ENCODE data around the gene SARNP. TPM values are rescaled to one million over a fixed set of nuclear protein-coding genes. Genes with fewer than 3 reads are reported as not detected.

Gene SARNP
- total and polyA plus RNA-seq, 10 of the 15 experiments (the other 5 are each of a cell fraction or from before 2014, with no cell fraction given) = 77.6 to 445 (median 188) TPM

DNA sequence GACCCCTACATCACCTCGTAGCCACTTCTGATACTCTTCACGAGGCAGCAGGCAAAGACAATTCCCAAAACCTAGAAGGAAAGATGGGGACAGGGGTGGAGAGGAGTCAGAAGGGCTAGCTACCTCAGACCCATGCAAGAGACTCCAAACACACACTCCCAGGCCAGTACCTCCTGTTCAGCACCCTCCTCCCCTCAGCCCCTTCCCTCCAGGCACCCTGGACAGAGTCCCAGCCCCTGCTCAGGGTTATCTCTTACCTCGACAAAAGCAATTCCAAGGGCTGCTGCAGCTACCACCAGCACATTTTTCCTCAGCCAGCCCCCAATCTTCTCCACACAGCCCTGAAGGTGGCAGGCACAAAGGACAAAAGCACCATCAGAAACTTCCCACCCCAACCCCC lies 92.0 kb downstream of the SARNP start (continued):
- TF ChIP-seq, protein P1, sequence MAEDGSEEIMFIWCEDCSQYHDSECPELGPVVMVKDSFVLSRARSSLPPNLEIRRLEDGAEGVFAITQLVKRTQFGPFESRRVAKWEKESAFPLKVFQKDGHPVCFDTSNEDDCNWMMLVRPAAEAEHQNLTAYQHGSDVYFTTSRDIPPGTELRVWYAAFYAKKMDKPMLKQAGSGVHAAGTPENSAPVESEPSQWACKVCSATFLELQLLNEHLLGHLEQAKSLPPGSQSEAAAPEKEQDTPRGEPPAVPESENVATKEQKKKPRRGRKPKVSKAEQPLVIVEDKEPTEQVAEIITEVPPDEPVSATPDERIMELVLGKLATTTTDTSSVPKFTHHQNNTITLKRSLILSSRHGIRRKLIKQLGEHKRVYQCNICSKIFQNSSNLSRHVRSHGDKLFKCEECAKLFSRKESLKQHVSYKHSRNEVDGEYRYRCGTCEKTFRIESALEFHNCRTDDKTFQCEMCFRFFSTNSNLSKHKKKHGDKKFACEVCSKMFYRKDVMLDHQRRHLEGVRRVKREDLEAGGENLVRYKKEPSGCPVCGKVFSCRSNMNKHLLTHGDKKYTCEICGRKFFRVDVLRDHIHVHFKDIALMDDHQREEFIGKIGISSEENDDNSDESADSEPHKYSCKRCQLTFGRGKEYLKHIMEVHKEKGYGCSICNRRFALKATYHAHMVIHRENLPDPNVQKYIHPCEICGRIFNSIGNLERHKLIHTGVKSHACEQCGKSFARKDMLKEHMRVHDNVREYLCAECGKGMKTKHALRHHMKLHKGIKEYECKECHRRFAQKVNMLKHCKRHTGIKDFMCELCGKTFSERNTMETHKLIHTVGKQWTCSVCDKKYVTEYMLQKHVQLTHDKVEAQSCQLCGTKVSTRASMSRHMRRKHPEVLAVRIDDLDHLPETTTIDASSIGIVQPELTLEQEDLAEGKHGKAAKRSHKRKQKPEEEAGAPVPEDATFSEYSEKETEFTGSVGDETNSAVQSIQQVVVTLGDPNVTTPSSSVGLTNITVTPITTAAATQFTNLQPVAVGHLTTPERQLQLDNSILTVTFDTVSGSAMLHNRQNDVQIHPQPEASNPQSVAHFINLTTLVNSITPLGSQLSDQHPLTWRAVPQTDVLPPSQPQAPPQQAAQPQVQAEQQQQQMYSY (CRISPR knock-in tag; IDR thresholded peaks at IDR 0.05) = no peak
- TF ChIP-seq BACH1 (IDR thresholded peaks at IDR 0.05; ENCODE audit: borderline replicate concordance) = no peak
- TF ChIP-seq, protein P2, sequence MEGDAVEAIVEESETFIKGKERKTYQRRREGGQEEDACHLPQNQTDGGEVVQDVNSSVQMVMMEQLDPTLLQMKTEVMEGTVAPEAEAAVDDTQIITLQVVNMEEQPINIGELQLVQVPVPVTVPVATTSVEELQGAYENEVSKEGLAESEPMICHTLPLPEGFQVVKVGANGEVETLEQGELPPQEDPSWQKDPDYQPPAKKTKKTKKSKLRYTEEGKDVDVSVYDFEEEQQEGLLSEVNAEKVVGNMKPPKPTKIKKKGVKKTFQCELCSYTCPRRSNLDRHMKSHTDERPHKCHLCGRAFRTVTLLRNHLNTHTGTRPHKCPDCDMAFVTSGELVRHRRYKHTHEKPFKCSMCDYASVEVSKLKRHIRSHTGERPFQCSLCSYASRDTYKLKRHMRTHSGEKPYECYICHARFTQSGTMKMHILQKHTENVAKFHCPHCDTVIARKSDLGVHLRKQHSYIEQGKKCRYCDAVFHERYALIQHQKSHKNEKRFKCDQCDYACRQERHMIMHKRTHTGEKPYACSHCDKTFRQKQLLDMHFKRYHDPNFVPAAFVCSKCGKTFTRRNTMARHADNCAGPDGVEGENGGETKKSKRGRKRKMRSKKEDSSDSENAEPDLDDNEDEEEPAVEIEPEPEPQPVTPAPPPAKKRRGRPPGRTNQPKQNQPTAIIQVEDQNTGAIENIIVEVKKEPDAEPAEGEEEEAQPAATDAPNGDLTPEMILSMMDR (IDR thresholded peaks at IDR 0.05 in 2 of 3, conservative IDR thresholded peaks at IDR 0.05 in 1 of 3; ENCODE audit: control insufficient read depth in 2 of 3, extremely low read depth in 1 of 3, insufficient read depth in 1 of 3, low read depth in 3 of 3, low read length in 3 of 3) = no peak

DNA sequence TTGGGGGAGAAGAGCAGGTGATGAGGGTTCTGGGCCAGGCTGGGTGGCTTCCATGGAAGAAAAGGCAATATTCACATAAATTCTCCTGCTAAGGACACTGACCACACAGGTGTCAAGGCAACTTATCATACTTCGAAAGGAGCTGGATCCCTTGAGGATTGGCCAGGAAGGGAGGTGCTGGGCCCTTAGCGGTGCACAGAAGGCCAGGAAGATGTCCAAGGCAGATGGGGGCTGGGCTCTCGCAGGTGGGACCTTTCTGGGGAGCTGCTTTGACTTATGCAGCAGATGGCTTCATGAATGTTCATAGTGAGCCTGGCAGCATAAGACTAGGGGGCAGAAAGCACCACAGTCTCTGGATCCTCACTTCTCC lies 92.6 kb downstream of the SARNP start:
- peaks cover 11% of the 10 kb centered on the region for H3K79me2 ChIP-seq (ENCODE audit: control insufficient read depth, insufficient read depth, low read length)
- no peaks in the 10 kb centered on the region for H3K9me3 ChIP-seq (replicated peaks; ENCODE audit: control insufficient read depth, insufficient read depth, low read length)
- intact Hi-C loops (cut with micrococcal nuclease; ENCODE audit: unreplicated experiment) = no loop called here
- SMC1A ChIA-PET (ENCODE audit: uncharacterized antibody, unreplicated experiment) = interaction anchor here (0.5 to 2.1 kb wide), 6 partner anchors 9 to 244 kb away, joined by 3 to 44 read pairs (median 4); partner anchors contain the start of gene BLOC1S1
- RAD21 ChIA-PET (ENCODE audit: unreplicated experiment) = interaction anchor here (0.9 to 11.0 kb wide), 7 partner anchors 9 to 316 kb away, joined by 3 to 113 read pairs (median 4); partner anchors contain the start of genes BLOC1S1 and DNAJC14
- H3K4me1 ChIP-seq (ENCODE audit: control insufficient read depth, insufficient read depth, low read length) = peaks cover 10% of the 10 kb centered on the region
- ATAC-seq = no peak
- H3K36me3 ChIP-seq (ENCODE audit: control insufficient read depth in 2 of 2, insufficient read depth in 2 of 2, low read length in 1 of 2) = peaks cover 5 to 7% of the 10 kb centered on the region in 2 experiments; a peak in 3 of 4 replicates
- CTCF ChIA-PET = interaction anchor here (0.8 to 11.4 kb wide), 14 partner anchors 9 to 271 kb away, joined by 3 to 205 read pairs (median 4); partner anchors contain the start of genes BLOC1S1, DNAJC14, ORMDL2 and SARNP
- no peak overlapping the region for H3K4me3 ChIP-seq
- POLR2A ChIA-PET = interaction anchor here (1.1 to 2.3 kb wide), 2 partner anchors 11 to 13 kb away, joined by 3 to 9 read pairs; no protein-coding TSS in a partner anchor
- in situ Hi-C loops (cut with MboI) = no loop called here
- H3K9ac ChIP-seq (ENCODE audit: control insufficient read depth, insufficient read depth, low read length) = no peak overlapping the region
- H2AFZ ChIP-seq (ENCODE audit: control insufficient read depth, low read depth, low read length) = no peak overlapping the region
- FAIRE-seq = no peak
- no peak for DNase-seq (ENCODE audit: low read depth, low spot score)
- H3K27me3 ChIP-seq (replicated peaks in 1 of 2; ENCODE audit: control insufficient read depth in 2 of 2, insufficient read depth in 2 of 2, low read length in 1 of 2) = no peaks in the 10 kb centered on the region
- no TSS peak for BruUV-seq (replicated peaks)
- 24% methylated on average over 3 of the region's 3 CpGs for WGBS (ENCODE audit: insufficient coverage, insufficient replicate concordance, low lambda C conversion rate, missing lambda C conversion rate)
- no peaks in the 10 kb centered on the region for H4K20me1 ChIP-seq (ENCODE audit: control insufficient read depth, insufficient read depth)
- no peak overlapping the region for H3K4me2 ChIP-seq (ENCODE audit: control insufficient read depth, insufficient read depth)
- no peak overlapping the region for H3K27ac ChIP-seq (ENCODE audit: control insufficient read depth, insufficient read depth)
- TF ChIP-seq KDM1A (IDR thresholded peaks at IDR 0.05; ENCODE audit: borderline replicate concordance) = no peak
- TF ChIP-seq, protein P3, sequence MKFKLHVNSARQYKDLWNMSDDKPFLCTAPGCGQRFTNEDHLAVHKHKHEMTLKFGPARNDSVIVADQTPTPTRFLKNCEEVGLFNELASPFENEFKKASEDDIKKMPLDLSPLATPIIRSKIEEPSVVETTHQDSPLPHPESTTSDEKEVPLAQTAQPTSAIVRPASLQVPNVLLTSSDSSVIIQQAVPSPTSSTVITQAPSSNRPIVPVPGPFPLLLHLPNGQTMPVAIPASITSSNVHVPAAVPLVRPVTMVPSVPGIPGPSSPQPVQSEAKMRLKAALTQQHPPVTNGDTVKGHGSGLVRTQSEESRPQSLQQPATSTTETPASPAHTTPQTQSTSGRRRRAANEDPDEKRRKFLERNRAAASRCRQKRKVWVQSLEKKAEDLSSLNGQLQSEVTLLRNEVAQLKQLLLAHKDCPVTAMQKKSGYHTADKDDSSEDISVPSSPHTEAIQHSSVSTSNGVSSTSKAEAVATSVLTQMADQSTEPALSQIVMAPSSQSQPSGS (IDR thresholded peaks at IDR 0.05; ENCODE audit: low read length) = no peak
- TF ChIP-seq BHLHE40 (IDR thresholded peaks at IDR 0.05; ENCODE audit: borderline replicate concordance in 1 of 2, low read depth in 2 of 2, low read length in 1 of 2) = no peak
- no peak for TF ChIP-seq KLF5 (IDR thresholded peaks at IDR 0.05; ENCODE audit: partially characterized antibody)
- TF ChIP-seq ASH2L (IDR thresholded peaks at IDR 0.05; ENCODE audit: borderline replicate concordance, low read depth) = no peak
- TF ChIP-seq ATF7 (IDR thresholded peaks at IDR 0.05; ENCODE audit: low read depth) = no peak
- no peak for TF ChIP-seq DPF2 (IDR thresholded peaks at IDR 0.05)
- TF ChIP-seq RUNX3 (IDR thresholded peaks at IDR 0.05; ENCODE audit: low read length) = no peak; the same call in 1 of the 2 replicates
- TF ChIP-seq, protein P2 (IDR thresholded peaks at IDR 0.05 in 2 of 3, conservative IDR thresholded peaks at IDR 0.05 in 1 of 3; ENCODE audit: control insufficient read depth in 2 of 3, extremely low read depth in 1 of 3, insufficient read depth in 1 of 3, low read depth in 3 of 3, low read length in 3 of 3) = no peak
- no peak for TF ChIP-seq HDAC6 (IDR thresholded peaks at IDR 0.05; ENCODE audit: unreplicated experiment)

Measured in GM12878 (cell line).